NT2/D1 (cell line): ENCODE results near the gene PGM1.
A peak's percentile ranks its signal among the peaks of the same experiment; 100 is the strongest.

Source experiments
- DNase-seq: peaks from one replicate; pipeline ENCODE4 v3.0.0-alpha.2; 2011; ENCODE audit warnings: low read depth, low spot score
- H3K27me3 ChIP-seq: 2 replicates; pipeline ENCODE4 v1.6.0; 2011; ENCODE audit warnings: mild to moderate bottlenecking; ENCODE audit not compliant: insufficient read length, insufficient read depth
- H3K36me3 ChIP-seq: 2 replicates; pipeline ENCODE4 v1.6.1; 2011; ENCODE audit warnings: mild to moderate bottlenecking, low read length, mixed read lengths; ENCODE audit not compliant: insufficient read depth, insufficient read length
- H3K4me1 ChIP-seq: 2 replicates; pipeline ENCODE4 v1.5.1; 2011; ENCODE audit not compliant: insufficient read depth, insufficient read length
- H3K4me3 ChIP-seq: 2 replicates; pipeline ENCODE4 v1.5.1; 2011; ENCODE audit warnings: low read depth; ENCODE audit not compliant: insufficient read length
- H3K9ac ChIP-seq: 2 replicates; pipeline ENCODE4 v1.6.0; 2011; ENCODE audit warnings: low read depth; ENCODE audit not compliant: insufficient read length
- H3K9me3 ChIP-seq: 2 replicates; pipeline ENCODE4 v1.5.1; 2011; ENCODE audit warnings: mild to moderate bottlenecking, low read length; ENCODE audit not compliant: insufficient read depth
- SUZ12 ChIP-seq: IDR thresholded peaks from 2 replicates; pipeline ENCODE4 v1.6.1; 2011; ENCODE audit not compliant: insufficient read length, insufficient read depth; ENCODE audit errors: extremely low read depth
- YY1 ChIP-seq: IDR thresholded peaks from 2 replicates; pipeline ENCODE4 v1.6.1; 2011; ENCODE audit not compliant: insufficient read length, insufficient read depth
- ZNF274 ChIP-seq: IDR thresholded peaks from 2 replicates; pipeline ENCODE4 v1.6.1; 2011; ENCODE audit warnings: mild to moderate bottlenecking, low read depth, low read length

PGM1 gene

DNA sequence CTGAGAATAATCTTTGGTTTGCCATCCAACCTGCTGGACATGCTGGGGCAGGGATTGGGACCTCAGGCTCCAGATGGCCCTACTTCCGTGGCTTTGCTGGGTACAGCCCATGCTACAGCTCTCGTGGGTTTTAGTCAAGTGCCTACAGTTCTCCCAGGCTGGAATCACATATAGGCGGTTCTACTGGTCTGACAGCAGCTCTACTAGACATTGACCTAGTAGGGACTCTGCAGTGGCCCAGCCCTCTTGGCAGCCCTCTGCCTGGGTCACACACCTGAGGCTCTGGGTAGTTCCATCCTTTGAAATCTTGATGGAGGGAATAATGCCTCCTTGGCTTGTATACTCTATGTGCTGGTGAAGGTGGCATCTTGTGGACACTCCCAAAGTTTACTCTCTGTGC, 72.2 kb downstream of the PGM1 start:
- no peak overlapping the region for H3K9ac ChIP-seq
- no peak overlapping the region for H3K4me3 ChIP-seq
- H3K36me3 ChIP-seq = no peaks in the 10 kb centered on the region
- peaks cover 37% of the 10 kb centered on the region for H3K9me3 ChIP-seq
- H3K4me1 ChIP-seq = peaks cover 9% of the 10 kb centered on the region
- no peaks in the 10 kb centered on the region for H3K27me3 ChIP-seq
- TF ChIP-seq YY1 = no peak
- TF ChIP-seq ZNF274 = no peak
- no peak for TF ChIP-seq SUZ12
- DNase-seq = no peak

DNA sequence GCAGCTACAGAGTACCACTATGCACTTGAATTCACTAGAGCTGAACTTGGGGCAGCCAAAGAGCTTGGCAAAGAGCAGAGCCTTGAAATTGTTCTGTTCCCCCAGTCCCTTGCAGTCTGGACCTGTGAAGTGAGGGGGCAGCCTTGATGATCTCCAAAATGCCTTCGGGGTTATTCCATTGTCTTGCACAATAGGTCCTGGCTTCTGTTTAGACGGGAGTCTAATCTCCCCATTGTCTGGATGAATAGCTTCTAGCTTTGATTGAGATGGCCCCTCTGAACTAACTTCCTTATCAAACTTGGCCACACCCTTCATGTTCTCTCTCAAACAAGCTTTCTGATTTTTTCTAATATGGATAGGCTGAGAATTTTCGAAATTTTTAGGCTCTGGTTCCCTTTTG, 72.6 kb downstream of the PGM1 start:
- peaks cover 9% of the 10 kb centered on the region for H3K4me1 ChIP-seq
- peak; percentile 55 for DNase-seq

GRCh38 chr1:63668298-63668697, 75.1 kb downstream of the PGM1 start:
- H3K4me1 ChIP-seq = peaks cover 4% of the 10 kb centered on the region
- TF ChIP-seq YY1 (no peak), ZNF274 (no peak)
- no peak overlapping the region for H3K4me3 ChIP-seq
- no peaks in the 10 kb centered on the region for H3K36me3 ChIP-seq
- no peak overlapping the region for H3K9ac ChIP-seq
- H3K27me3 ChIP-seq = no peaks in the 10 kb centered on the region
- peaks cover 33% of the 10 kb centered on the region for H3K9me3 ChIP-seq
- DNase-seq = no peak

More for the DNA sequence above, 72.6 kb downstream of the PGM1 start:
- H3K9ac ChIP-seq = no peak overlapping the region
- H3K27me3 ChIP-seq = no peaks in the 10 kb centered on the region
- peaks cover 34% of the 10 kb centered on the region for H3K9me3 ChIP-seq
- no peaks in the 10 kb centered on the region for H3K36me3 ChIP-seq
- no peak for TF ChIP-seq ZNF274
- no peak overlapping the region for H3K4me3 ChIP-seq

GRCh38 chr1:63669151-63669961, 76.1 kb downstream of the PGM1 start:
- Histone ChIP-seq H3K27me3 (no peaks in the 10 kb centered on the region), H3K9me3 (peaks cover 23% of the 10 kb centered on the region), H3K4me1 (peaks cover 4% of the 10 kb centered on the region), H3K9ac (no peak overlapping the region), H3K4me3 (no peak overlapping the region), H3K36me3 (no peaks in the 10 kb centered on the region)
- no peak for TF ChIP-seq SUZ12
- no peak for TF ChIP-seq YY1
- DNase-seq = no peak

- TF ChIP-seq SUZ12 (no peak), ZNF274 (no peak)
- H3K4me3 ChIP-seq = no peak overlapping the region
- no peaks in the 10 kb centered on the region for H3K36me3 ChIP-seq
- DNase-seq = no peak
- H3K9me3 ChIP-seq = peaks cover 15% of the 10 kb centered on the region
- H3K9ac ChIP-seq = no peak overlapping the region
- H3K27me3 ChIP-seq = no peaks in the 10 kb centered on the region
- peaks cover 6% of the 10 kb centered on the region for H3K4me1 ChIP-seq
Observed at GRCh38 chr1:63670164-63670563, 77.0 kb downstream of the PGM1 start.

DNA sequence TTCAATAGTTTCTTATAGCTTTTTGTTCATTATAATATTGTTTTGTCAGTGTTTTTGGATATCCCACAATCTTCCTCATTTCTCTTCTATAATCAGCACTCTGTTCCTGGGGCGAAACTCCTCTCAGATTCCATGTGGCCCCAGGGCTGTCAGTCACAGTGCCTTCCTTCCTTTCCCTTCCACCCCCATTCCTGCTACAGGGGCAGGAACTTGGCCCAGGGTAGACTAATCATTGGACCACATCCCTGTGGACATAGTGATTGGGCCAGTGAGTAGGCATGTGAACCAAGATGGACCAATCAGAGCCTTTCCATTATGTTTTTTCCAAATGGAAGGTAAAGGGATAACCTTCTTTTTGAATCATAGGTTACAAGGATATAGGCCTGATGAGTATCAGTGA, 78.3 kb downstream of the PGM1 start:
- H3K9me3 ChIP-seq = 0 out of 2 replicates have a peak, but pooled peaks cover 3% of the 10 kb centered on the region
- no peak for DNase-seq
- no peaks in the 10 kb centered on the region for H3K36me3 ChIP-seq
- H3K4me1 ChIP-seq = peaks cover 6% of the 10 kb centered on the region
- no peak overlapping the region for H3K9ac ChIP-seq
- TF ChIP-seq YY1 (no peak), SUZ12 (no peak)
- no peaks in the 10 kb centered on the region for H3K27me3 ChIP-seq
- H3K4me3 ChIP-seq = no peak overlapping the region

GRCh38 chr1:63674238-63674864, 81.1 kb downstream of the PGM1 start:
- Histone ChIP-seq H3K36me3 (no peaks in the 10 kb centered on the region), H3K9me3 (peaks cover 5% of the 10 kb centered on the region), H3K27me3 (no peaks in the 10 kb centered on the region), H3K9ac (no peak overlapping the region), H3K4me3 (no peak overlapping the region), H3K4me1 (peaks cover 2% of the 10 kb centered on the region)
- TF ChIP-seq ZNF274 (no peak), YY1 (no peak), SUZ12 (no peak)
- peak; percentile 91 for DNase-seq
